Endodermal cell (in vitro differentiated cells): ENCODE measurements around the gene PLD5. TPM values are rescaled to one million over a fixed set of nuclear protein-coding genes. Genes with fewer than 3 reads are reported as not detected.

Experiments used
- DNase-seq: peaks from one replicate; pipeline ENCODE4 v3.0.0-alpha.2; 2017
- H3K27ac ChIP-seq: 2 replicates; pipeline ENCODE4 v1.5.1; 2013; ENCODE audit warnings: mild to moderate bottlenecking, low read depth, low read length, moderate library complexity
- H3K27me3 ChIP-seq: 2 replicates; pipeline ENCODE4 v1.6.1; 2013; ENCODE audit warnings: mild to moderate bottlenecking, low read length, moderate library complexity; ENCODE audit not compliant: insufficient read depth, control insufficient read depth, poor library complexity, severe bottlenecking
- H3K36me3 ChIP-seq: 2 replicates; pipeline ENCODE4 v1.7.0; 2013; ENCODE audit warnings: mild to moderate bottlenecking, low read length, moderate library complexity; ENCODE audit not compliant: control insufficient read depth, insufficient read depth
- H3K4me1 ChIP-seq: one replicate; pipeline ENCODE4 v1.7.0; 2013; ENCODE audit warnings: low read length; ENCODE audit not compliant: control insufficient read depth, insufficient read depth
- H3K4me3 ChIP-seq: 2 replicates; pipeline ENCODE4 v1.5.1; 2013; ENCODE audit warnings: mild to moderate bottlenecking, low read length, moderate library complexity
- H3K9ac ChIP-seq: 2 replicates; pipeline ENCODE4 v1.6.1; 2013; ENCODE audit warnings: mild to moderate bottlenecking, low read length, moderate library complexity; ENCODE audit not compliant: poor library complexity, severe bottlenecking; ENCODE audit errors: extremely low read depth
- H3K9me3 ChIP-seq: 2 replicates; pipeline ENCODE4 v1.6.1; 2013; ENCODE audit warnings: mild to moderate bottlenecking, low read length, moderate library complexity; ENCODE audit not compliant: control insufficient read depth
- H3K27ac Mint-ChIP-seq: 2 replicates; pipeline ENCODE4 v1.8.0; 2020; ENCODE audit warnings: mixed read lengths
- H3K27me3 Mint-ChIP-seq: 2 replicates; pipeline ENCODE4 v1.8.0; 2021; ENCODE audit warnings: mild to moderate bottlenecking, mixed read lengths; ENCODE audit not compliant: insufficient read depth
- H3K36me3 Mint-ChIP-seq: 2 replicates; pipeline ENCODE4 v1.8.0; 2020; ENCODE audit warnings: low read depth, mixed read lengths
- H3K4me1 Mint-ChIP-seq: 2 replicates; pipeline ENCODE4 v1.8.0; 2020; ENCODE audit warnings: mixed read lengths
- H3K4me3 Mint-ChIP-seq: 2 replicates; pipeline ENCODE4 v1.8.0; 2020; ENCODE audit warnings: mild to moderate bottlenecking, moderate library complexity, mixed read lengths
- H3K9me3 Mint-ChIP-seq: 2 replicates; pipeline ENCODE4 v1.8.0; 2020; ENCODE audit warnings: mild to moderate bottlenecking, mixed read lengths
- CTCF ChIP-seq: fragments of 200-600 bp; sonication (generic); conservative IDR thresholded peaks from 2 replicates; pipeline ENCODE4 v1.5.0; 2021; ENCODE audit warnings: antibody characterized with exemption, mild to moderate bottlenecking
- WGBS, 2 experiments: methylation state at CpG; one replicate each; pipeline versions ENCODE4 v1.1.5 to v1.1.7; 2013; ENCODE audit warnings: missing lambda C conversion rate in 2 of 2, mixed read lengths in 1 of 2; ENCODE audit not compliant: insufficient coverage in 1 of 2, insufficient read length in 1 of 2; 5-methylcytosine and 5-hydroxymethylcytosine counted together
- total RNA-seq, 2 donors: library from RNA; stranded (reverse); fragmentation: NEBNext Ultra II Directional in 1 of 2; extraction: Animal tissue kit (Norgen Biotek cat#: 25700) in 1 of 2; gene quantifications; 2 replicates in 1 of 2; 3 replicates in 1 of 2; pipeline ENCODE4 v1.2.1, GENCODE V29; 2021

Gene PLD5
- total RNA-seq, 2 donors from 2014 or later: 0.66 to 2.7 TPM

- Histone ChIP-seq H3K9ac (no peak overlapping the region), H3K4me3 (no peak overlapping the region), H3K4me1 (no peaks in the 10 kb centered on the region), H3K27me3 (no peaks in the 10 kb centered on the region), H3K27ac (peak overlapping the region; percentile 1), H3K9me3 (no peaks in the 10 kb centered on the region), H3K36me3 (no peaks in the 10 kb centered on the region)
- Mint-ChIP-seq H3K27ac (no peak overlapping the region), H3K4me3 (no peak overlapping the region), H3K27me3 (no peaks in the 10 kb centered on the region), H3K9me3 (no peaks in the 10 kb centered on the region), H3K4me1 (no peaks in the 10 kb centered on the region), H3K36me3 (no peaks in the 10 kb centered on the region)
- no peak for DNase-seq
- no peak for TF ChIP-seq CTCF
- 94 to 95% methylated on average over 8 of the region's 8 CpGs for WGBS, 2 experiments
Measured at GRCh38 chr1:242428399-242429190, 95.9 kb downstream of the PLD5 start.

- Mint-ChIP-seq H3K36me3 (no peaks in the 10 kb centered on the region), H3K27ac (no peak overlapping the region)
- 91 to 97% methylated on average over 3 to 4 of the region's 4 CpGs for WGBS, 2 experiments
Measured at GRCh38 chr1:242427519-242427918, 97.0 kb downstream of the PLD5 start.

GRCh38 chr1:242426271-242426905 is 98.1 kb downstream of the PLD5 start:
- no peak overlapping the region for H3K4me3 Mint-ChIP-seq
- H3K27me3 Mint-ChIP-seq: no peaks in the 10 kb centered on the region
- no peak overlapping the region for H3K4me3 ChIP-seq
- TF ChIP-seq CTCF: peak; percentile 17
- no peaks in the 10 kb centered on the region for H3K27me3 ChIP-seq
- no peaks in the 10 kb centered on the region for H3K4me1 Mint-ChIP-seq
- no peaks in the 10 kb centered on the region for H3K9me3 ChIP-seq
- WGBS, 2 experiments: 92% methylated on average over 6 of the region's 6 CpGs; no CpG with 5 or more reads in 1 of the 2 experiments
- no peak overlapping the region for H3K27ac Mint-ChIP-seq
- no peak overlapping the region for H3K9ac ChIP-seq
- no peaks in the 10 kb centered on the region for H3K4me1 ChIP-seq
- no peaks in the 10 kb centered on the region for H3K9me3 Mint-ChIP-seq
- no peaks in the 10 kb centered on the region for H3K36me3 Mint-ChIP-seq
- H3K27ac ChIP-seq: no peak overlapping the region
- H3K36me3 ChIP-seq: no peaks in the 10 kb centered on the region
- no peak for DNase-seq

More at GRCh38 chr1:242427519-242427918, 97.0 kb downstream of the PLD5 start:
- no peaks in the 10 kb centered on the region for H3K27me3 Mint-ChIP-seq
- no peaks in the 10 kb centered on the region for H3K9me3 ChIP-seq
- H3K27me3 ChIP-seq: no peaks in the 10 kb centered on the region
- no peak for DNase-seq
- H3K9ac ChIP-seq: no peak overlapping the region
- no peak for TF ChIP-seq CTCF
- no peaks in the 10 kb centered on the region for H3K4me1 ChIP-seq
- H3K4me1 Mint-ChIP-seq: no peaks in the 10 kb centered on the region
- no peak overlapping the region for H3K27ac ChIP-seq
- no peak overlapping the region for H3K4me3 Mint-ChIP-seq
- H3K4me3 ChIP-seq: no peak overlapping the region
- H3K36me3 ChIP-seq: no peaks in the 10 kb centered on the region
- no peaks in the 10 kb centered on the region for H3K9me3 Mint-ChIP-seq
